C4-2B (cell line): ENCODE measurements around the gene NAB1.

Experiments
- ZFX ChIP-seq: fragments of 450-650 bp; IDR thresholded peaks from 2 replicates; pipeline ENCODE4 v1.6.1; 2017
- TF ChIP-seq, protein P1 (sequence below): fragments of 450-650 bp; conservative IDR thresholded peaks from 2 replicates; pipeline ENCODE4 v1.5.1; 2017; ENCODE audit warnings: mild to moderate bottlenecking

GRCh38 chr2:190666895-190667294 lies 18.0 kb downstream of the NAB1 start:
- TF ChIP-seq, protein P1, sequence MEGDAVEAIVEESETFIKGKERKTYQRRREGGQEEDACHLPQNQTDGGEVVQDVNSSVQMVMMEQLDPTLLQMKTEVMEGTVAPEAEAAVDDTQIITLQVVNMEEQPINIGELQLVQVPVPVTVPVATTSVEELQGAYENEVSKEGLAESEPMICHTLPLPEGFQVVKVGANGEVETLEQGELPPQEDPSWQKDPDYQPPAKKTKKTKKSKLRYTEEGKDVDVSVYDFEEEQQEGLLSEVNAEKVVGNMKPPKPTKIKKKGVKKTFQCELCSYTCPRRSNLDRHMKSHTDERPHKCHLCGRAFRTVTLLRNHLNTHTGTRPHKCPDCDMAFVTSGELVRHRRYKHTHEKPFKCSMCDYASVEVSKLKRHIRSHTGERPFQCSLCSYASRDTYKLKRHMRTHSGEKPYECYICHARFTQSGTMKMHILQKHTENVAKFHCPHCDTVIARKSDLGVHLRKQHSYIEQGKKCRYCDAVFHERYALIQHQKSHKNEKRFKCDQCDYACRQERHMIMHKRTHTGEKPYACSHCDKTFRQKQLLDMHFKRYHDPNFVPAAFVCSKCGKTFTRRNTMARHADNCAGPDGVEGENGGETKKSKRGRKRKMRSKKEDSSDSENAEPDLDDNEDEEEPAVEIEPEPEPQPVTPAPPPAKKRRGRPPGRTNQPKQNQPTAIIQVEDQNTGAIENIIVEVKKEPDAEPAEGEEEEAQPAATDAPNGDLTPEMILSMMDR = no peak
- TF ChIP-seq ZFX = no peak
